Occipital lobe (tissue), 2 donors: ENCODE data around the gene CNKSR1. TPM values are rescaled to one million over a fixed set of nuclear protein-coding genes. Genes with fewer than 3 reads are reported as not detected.

Experiments
- DNase-seq: peaks from one replicate; lab custom pipeline; 2025; lab: John Stamatoyannopoulos, UW
- total RNA-seq: library from RNA; depleted of rRNA; stranded (reverse); fragments of >200 nt; gene quantifications from one replicate; pipeline ENCODE4 v1.2.3, GENCODE V29; 2014

The CNKSR1 gene, protein sequence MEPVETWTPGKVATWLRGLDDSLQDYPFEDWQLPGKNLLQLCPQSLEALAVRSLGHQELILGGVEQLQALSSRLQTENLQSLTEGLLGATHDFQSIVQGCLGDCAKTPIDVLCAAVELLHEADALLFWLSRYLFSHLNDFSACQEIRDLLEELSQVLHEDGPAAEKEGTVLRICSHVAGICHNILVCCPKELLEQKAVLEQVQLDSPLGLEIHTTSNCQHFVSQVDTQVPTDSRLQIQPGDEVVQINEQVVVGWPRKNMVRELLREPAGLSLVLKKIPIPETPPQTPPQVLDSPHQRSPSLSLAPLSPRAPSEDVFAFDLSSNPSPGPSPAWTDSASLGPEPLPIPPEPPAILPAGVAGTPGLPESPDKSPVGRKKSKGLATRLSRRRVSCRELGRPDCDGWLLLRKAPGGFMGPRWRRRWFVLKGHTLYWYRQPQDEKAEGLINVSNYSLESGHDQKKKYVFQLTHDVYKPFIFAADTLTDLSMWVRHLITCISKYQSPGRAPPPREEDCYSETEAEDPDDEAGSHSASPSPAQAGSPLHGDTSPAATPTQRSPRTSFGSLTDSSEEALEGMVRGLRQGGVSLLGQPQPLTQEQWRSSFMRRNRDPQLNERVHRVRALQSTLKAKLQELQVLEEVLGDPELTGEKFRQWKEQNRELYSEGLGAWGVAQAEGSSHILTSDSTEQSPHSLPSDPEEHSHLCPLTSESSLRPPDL
- total RNA-seq: 3.1 TPM

DNA sequence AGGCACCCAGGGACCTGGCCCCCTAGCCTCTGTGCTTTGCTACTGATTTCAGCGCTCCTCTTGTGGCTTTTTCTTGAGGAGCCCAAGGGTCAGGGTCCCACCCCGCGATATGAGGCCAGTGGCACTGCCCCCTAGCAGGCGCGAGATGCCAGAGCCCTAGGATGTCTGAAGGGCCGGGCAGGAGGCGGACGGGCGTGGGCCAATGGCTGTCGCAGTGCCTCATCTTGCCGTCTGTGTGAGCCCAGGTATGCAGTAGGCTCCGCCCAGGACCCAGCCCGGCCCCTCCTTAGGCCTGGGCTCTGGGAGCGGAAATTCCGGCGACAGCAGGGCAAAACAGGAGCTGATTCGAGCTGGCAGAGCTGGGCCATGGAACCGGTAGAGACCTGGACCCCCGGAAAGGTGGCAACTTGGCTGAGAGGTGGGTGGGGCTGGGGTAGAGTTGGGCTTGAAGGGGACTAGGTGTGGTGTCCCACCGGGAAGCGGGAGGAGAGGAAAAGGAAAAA is at the start of gene CNKSR1:
CNKSR1 (plus strand) TSS at position 310 of the 503 bp plus-strand sequence; CDS start at position 367, 57 bp downstream.
- no peak for DNase-seq

- no peak for DNase-seq
These were observed 47.5 kb upstream of the CNKSR1 start for GRCh38 chr1:26129778-26130177.

- no peak for DNase-seq
These were observed 46.6 kb upstream of the CNKSR1 start for GRCh38 chr1:26130695-26131094.

GRCh38 chr1:26132128-26132833 is 45.0 kb upstream of the CNKSR1 start:
- DNase-seq: no peak

DNA sequence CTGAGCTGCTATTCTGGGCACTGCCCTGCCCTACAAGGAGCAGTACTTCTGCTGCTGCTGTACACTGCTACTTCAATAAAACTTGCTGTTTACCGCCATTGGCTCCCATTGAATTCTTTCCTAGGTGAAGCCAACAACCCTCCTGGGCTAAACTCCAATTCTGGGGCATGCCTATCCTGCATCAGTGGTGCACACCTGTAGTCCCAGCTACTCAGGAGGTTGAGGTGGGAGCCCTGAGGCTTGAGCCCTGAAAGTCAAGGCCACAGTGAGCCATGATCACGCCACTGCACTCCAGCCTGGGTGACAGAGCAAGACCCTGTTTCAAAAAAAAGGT is 44.5 kb upstream of the CNKSR1 start:
- no peak for DNase-seq

- DNase-seq: no peak
These were observed 42.8 kb upstream of the CNKSR1 start for GRCh38 chr1:26134466-26134865.

GRCh38 chr1:26138974-26139558 is 38.2 kb upstream of the CNKSR1 start:
- no peak for DNase-seq

- DNase-seq: no peak
These were observed 35.1 kb upstream of the CNKSR1 start for GRCh38 chr1:26142159-26142558.

GRCh38 chr1:26145041-26145959 is 32.0 kb upstream of the CNKSR1 start:
- DNase-seq: peak; percentile 58

GRCh38 chr1:26145960-26146294 is 31.4 kb upstream of the CNKSR1 start:
- DNase-seq: no peak

DNA sequence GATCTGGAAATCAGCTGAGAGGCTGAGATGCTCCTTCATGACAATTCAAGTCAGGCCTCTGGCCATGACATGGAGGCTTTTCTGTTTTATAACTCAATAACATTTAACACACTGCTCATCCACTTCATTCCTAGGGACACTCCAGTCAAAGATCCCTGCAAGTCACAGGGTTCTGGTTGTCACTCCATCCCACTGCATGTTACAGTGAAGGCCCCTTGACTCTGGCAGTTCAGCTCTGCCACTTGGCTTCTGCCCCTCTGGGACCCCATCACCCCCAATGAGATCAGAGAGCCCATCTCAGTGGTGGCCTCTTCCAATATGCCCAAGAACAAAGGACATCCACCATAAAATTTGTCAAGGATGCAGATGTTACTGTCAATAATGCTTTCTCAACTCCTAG is 28.4 kb upstream of the CNKSR1 start:
- no peak for DNase-seq

GRCh38 chr1:26153966-26154532 is 23.2 kb upstream of the CNKSR1 start:
- no peak for DNase-seq

DNA sequence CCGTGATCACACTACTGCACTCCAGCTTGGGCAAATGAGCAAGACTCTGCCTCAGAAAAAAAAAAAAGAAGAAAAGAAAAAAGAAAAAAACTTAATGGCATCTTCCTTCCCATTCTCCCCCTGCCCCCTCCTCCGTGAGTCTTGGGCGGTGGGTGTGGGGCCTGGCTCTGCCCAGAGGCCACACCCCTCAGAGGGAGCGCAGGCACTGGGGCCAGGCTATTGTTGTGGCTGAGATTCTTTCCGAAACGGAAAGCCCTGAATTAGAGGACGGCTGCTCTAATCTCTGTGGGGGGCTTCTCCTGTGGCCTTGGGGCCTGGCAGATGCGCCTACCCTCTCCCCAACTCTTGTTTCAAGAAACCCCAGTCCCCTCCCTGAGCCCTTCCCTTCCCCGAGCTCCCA is 22.5 kb upstream of the CNKSR1 start:
- DNase-seq: no peak

DNA sequence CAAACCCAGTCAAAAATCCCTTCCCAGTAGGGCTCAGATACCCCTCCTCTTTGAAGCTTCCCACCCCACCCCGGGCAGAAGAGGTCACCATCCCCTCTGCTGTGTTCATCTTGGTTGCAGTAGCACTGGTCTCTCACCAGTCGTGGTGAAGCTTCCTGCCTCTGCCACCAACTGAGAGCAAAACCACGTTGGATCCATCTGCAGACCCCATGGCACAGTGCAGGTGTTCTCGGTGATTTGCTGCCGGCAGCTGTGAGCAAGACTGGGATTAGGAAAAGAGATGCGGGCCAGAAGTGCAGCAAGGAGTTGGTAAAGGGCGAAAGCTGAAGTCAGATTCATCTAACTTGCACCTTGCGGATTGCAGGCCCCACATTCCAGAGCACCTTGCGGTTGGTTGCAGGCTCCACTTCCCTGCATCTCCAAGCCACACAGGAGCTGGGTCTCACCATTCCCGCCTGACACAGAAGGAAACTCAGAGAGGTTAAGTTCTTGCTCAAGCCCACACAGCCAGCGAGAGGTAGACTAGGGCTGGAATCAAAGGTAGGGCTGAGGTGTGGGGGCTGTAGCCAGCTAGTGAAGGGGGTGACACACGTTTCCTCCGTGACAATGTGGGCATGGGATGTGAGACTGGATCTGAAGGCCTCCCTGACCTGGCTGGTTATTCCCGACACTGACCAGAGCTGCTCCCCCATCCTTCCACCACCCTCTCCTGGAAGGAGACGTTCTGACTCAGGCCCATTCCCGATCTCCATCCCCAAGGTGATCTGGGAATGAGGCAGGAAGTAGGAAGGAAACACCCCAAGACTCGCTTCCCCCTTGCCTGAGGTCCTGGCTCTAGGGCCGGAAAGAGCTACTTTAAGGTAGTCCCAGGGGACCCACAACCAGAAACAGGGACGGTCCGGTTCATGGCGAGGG is 21.7 kb upstream of the CNKSR1 start:
- no peak for DNase-seq

GRCh38 chr1:26156285-26157038 is 20.8 kb upstream of the CNKSR1 start:
- DNase-seq: no peak

GRCh38 chr1:26158271-26158907 is 18.9 kb upstream of the CNKSR1 start:
- no peak for DNase-seq

DNA sequence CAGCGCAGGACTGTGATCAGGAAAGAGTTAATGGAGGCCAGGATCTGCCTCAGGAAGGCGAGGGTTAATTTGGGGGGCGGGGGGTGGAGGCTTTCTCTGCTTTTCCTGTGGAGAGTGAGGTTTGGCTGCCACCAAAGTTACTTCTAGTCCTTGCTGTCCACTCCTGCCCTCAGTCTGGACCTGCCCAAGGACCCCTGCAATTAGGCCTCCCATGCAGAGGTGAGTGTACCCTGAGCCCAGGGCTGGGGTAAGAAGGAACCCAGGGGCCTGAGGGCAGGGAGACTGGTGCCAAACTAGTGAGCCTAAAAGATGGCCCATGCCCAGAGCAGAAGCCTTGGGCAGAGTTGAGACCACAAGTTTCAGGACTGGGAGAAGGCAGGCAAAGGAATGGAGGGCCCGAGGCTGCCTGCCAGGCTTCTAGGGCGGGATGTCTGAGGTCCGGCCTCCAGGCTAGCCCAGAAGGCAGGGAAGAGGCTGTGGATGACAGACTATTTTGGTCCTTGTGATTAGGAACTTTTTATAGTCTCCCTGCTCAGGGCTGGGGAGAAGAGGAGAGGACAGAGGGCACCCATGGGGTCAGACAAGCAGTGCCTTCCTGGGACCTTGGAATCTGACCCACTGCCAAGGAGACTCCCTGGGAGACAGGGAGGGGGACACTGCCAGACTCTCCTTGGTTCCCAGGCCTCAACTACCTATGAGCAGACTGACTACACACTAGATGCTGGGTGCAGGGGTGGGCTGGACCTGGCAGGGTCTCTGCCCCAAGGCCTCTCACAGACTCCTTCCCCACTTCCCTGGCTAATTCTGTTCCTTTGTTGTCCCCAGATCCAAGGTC is 18.2 kb upstream of the CNKSR1 start, which contains the start of gene FAM110D:
FAM110D (plus strand) TSS at position 172 of the 835 bp plus-strand sequence. CDS start 2,213 bp downstream, outside the sequence.
- DNase-seq: no peak
